GM18505 (cell line): ENCODE data around the gene ORM1.

Experiments
- ATAC-seq: cut with Tn5 transposase; IDR thresholded peaks from one replicate; pipeline ENCODE4 v1.9.1; 2021; ENCODE audit not compliant: unreplicated experiment
- POLR2A ChIP-seq: IDR thresholded peaks from 4 replicates; pipeline ENCODE4 v1.6.1; 2011; ENCODE audit warnings: borderline replicate concordance; ENCODE audit not compliant: insufficient read depth, insufficient read length; ENCODE audit errors: extremely low read depth

Gene ORM1

GRCh38 chr9:114342755-114343440 lies 20.0 kb downstream of the ORM1 start:
- no peak for ATAC-seq
- no peak for TF ChIP-seq POLR2A

GRCh38 chr9:114343471-114344187 lies 20.7 kb downstream of the ORM1 start:
- no peak for TF ChIP-seq POLR2A
- ATAC-seq = no peak

- ATAC-seq = no peak
- peak; percentile 11 for TF ChIP-seq POLR2A
These were observed 21.3 kb downstream of the ORM1 start for GRCh38 chr9:114344188-114344566.

- ATAC-seq = no peak
- TF ChIP-seq POLR2A = no peak
These were observed 21.8 kb downstream of the ORM1 start for GRCh38 chr9:114344692-114345091.

- no peak for TF ChIP-seq POLR2A
- no peak for ATAC-seq
These were observed 22.7 kb downstream of the ORM1 start for GRCh38 chr9:114345493-114346065.

GRCh38 chr9:114346146-114346545 lies 23.2 kb downstream of the ORM1 start:
- ATAC-seq = no peak
- TF ChIP-seq POLR2A = no peak

- ATAC-seq = no peak
- no peak for TF ChIP-seq POLR2A
These were observed 24.8 kb downstream of the ORM1 start for GRCh38 chr9:114347675-114348074.

- ATAC-seq = no peak
- no peak for TF ChIP-seq POLR2A
These were observed 25.5 kb downstream of the ORM1 start for GRCh38 chr9:114348261-114348905.

- ATAC-seq = peak; percentile 90
- peak; percentile 26 for TF ChIP-seq POLR2A
These were observed 26.1 kb downstream of the ORM1 start for GRCh38 chr9:114348906-114349482.

GRCh38 chr9:114349713-114350480 lies 27.0 kb downstream of the ORM1 start:
- ATAC-seq = no peak
- TF ChIP-seq POLR2A = no peak

GRCh38 chr9:114350636-114351401 lies 27.9 kb downstream of the ORM1 start:
- no peak for ATAC-seq
- TF ChIP-seq POLR2A = no peak

GRCh38 chr9:114351932-114352331 lies 29.0 kb downstream of the ORM1 start:
- no peak for TF ChIP-seq POLR2A
- ATAC-seq = no peak

GRCh38 chr9:114355821-114356220 lies 32.9 kb downstream of the ORM1 start:
- TF ChIP-seq POLR2A = no peak
- ATAC-seq = no peak

GRCh38 chr9:114356792-114357191 lies 33.9 kb downstream of the ORM1 start:
- peak; percentile 33 for TF ChIP-seq POLR2A

More at GRCh38 chr9:114356792-114357191, 33.9 kb downstream of the ORM1 start:
- ATAC-seq = no peak
